Measurements from ENCODE around the gene RCAN2.

DNA sequence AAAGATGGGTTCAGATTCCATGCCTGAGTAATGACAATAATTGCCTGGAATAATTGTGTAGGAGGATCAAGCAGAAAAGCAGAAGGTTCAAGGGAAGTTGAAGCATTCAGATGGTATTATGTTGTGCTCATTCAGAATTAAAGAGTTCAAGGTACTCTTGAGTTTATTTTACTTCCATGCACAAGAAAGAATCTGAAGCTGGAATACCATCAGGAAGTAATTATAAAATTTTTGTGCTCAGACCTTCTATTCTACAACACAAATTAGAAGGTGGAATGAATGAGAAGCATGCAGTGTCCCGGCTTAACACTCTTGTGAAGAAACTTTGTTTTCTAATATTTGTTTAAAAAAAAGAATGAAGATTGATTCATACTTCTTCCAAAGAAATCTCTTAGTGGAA, 181.1 kb downstream of the RCAN2 start:
- no peak for TF ChIP-seq TAF1 (IDR thresholded peaks at IDR 0.05; ENCODE audit: borderline replicate concordance, insufficient read depth, low read length)
- TF ChIP-seq, protein P1, sequence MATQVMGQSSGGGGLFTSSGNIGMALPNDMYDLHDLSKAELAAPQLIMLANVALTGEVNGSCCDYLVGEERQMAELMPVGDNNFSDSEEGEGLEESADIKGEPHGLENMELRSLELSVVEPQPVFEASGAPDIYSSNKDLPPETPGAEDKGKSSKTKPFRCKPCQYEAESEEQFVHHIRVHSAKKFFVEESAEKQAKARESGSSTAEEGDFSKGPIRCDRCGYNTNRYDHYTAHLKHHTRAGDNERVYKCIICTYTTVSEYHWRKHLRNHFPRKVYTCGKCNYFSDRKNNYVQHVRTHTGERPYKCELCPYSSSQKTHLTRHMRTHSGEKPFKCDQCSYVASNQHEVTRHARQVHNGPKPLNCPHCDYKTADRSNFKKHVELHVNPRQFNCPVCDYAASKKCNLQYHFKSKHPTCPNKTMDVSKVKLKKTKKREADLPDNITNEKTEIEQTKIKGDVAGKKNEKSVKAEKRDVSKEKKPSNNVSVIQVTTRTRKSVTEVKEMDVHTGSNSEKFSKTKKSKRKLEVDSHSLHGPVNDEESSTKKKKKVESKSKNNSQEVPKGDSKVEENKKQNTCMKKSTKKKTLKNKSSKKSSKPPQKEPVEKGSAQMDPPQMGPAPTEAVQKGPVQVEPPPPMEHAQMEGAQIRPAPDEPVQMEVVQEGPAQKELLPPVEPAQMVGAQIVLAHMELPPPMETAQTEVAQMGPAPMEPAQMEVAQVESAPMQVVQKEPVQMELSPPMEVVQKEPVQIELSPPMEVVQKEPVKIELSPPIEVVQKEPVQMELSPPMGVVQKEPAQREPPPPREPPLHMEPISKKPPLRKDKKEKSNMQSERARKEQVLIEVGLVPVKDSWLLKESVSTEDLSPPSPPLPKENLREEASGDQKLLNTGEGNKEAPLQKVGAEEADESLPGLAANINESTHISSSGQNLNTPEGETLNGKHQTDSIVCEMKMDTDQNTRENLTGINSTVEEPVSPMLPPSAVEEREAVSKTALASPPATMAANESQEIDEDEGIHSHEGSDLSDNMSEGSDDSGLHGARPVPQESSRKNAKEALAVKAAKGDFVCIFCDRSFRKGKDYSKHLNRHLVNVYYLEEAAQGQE (IDR thresholded peaks at IDR 0.05; ENCODE audit: insufficient read depth in 1 of 2, low read depth in 2 of 2, low read length in 2 of 2): no peak

Measured in PFSK-1 (cell line).